SK-N-SH (cell line): ENCODE data around the gene NCOA4. TPM values are rescaled to one million over a fixed set of nuclear protein-coding genes. Genes with fewer than 3 reads are reported as not detected.

Experiments used
- CTCF ChIA-PET: fragments of 300-600, 350-600 bp; formaldehyde crosslinking; extraction: SDS; loops from one replicate; lab custom pipeline; 2021; lab: Yijun Ruan, JAX
- POLR2A ChIA-PET: fragments of 350-600 bp; sonication (Branson Sonifier 250); formaldehyde crosslinking; extraction: SDS; loops from one replicate; lab custom pipeline; 2020; ENCODE audit warnings: antibody characterized with exemption, inconsistent platforms; lab: Yijun Ruan, JAX
- DNase-seq: peaks from one replicate; pipeline ENCODE4 v3.0.0; 2012
- H2AFZ ChIP-seq: fragments of 200-600 bp; sonication (generic); 2 replicates; pipeline ENCODE4 v1.8.1; 2016; ENCODE audit warnings: antibody characterized with exemption, mild to moderate bottlenecking, low read depth
- H3F3A ChIP-seq: fragments of 200-600 bp; sonication (generic); replicated peaks from 2 replicates; pipeline ENCODE3; 2016; ENCODE audit warnings: antibody characterized with exemption, mild to moderate bottlenecking; ENCODE audit not compliant: insufficient read depth
- H3K27ac ChIP-seq, 2 experiments: fragments of 200-500 bp in 1 of 2; fragments of 200-600 bp in 1 of 2; sonication (Bioruptor generic) in 1 of 2; sonication (generic), shearing (Covaris generic) in 1 of 2; 2 replicates each; pipeline versions ENCODE4 v1.5.1 to v1.6.1; 2014 to 2016; ENCODE audit warnings: low read depth in 2 of 2, inconsistent platforms in 1 of 2, low read length in 1 of 2, mild to moderate bottlenecking in 1 of 2, mixed read lengths in 1 of 2
- H3K27me3 ChIP-seq: fragments of 200-600 bp; sonication (generic), shearing (Covaris generic); 2 replicates; pipeline ENCODE4 v1.6.1; 2016; ENCODE audit warnings: mixed run types; ENCODE audit not compliant: insufficient read depth
- H3K36me3 ChIP-seq, 2 experiments: fragments of 200-500 bp in 1 of 2; fragments of 200-600 bp in 1 of 2; sonication (Bioruptor generic) in 1 of 2; sonication (generic) in 1 of 2; replicated peaks in 1 of 2; 2 replicates each; pipeline versions ENCODE3 to v1.5.1; 2014 to 2016; ENCODE audit warnings: low read length in 1 of 2, mild to moderate bottlenecking in 1 of 2; ENCODE audit not compliant: insufficient read depth in 2 of 2, control insufficient read depth in 1 of 2
- H3K4me1 ChIP-seq, 2 experiments: fragments of 200-500 bp in 1 of 2; fragments of 200-600 bp in 1 of 2; sonication (Bioruptor generic) in 1 of 2; sonication (generic), shearing (Covaris generic) in 1 of 2; 2 replicates each; pipeline versions ENCODE4 v1.5.1 to v1.6.1; 2014 to 2016; ENCODE audit warnings: low read depth in 1 of 2, low read length in 1 of 2, mixed run types in 1 of 2; ENCODE audit not compliant: insufficient read depth in 2 of 2, control insufficient read depth in 1 of 2
- H3K4me2 ChIP-seq: fragments of 200-600 bp; sonication (generic), shearing (Covaris generic); 2 replicates; pipeline ENCODE4 v1.6.1; 2017; ENCODE audit warnings: mixed run types
- H3K4me3 ChIP-seq, 2 experiments: fragments of 200-500 bp in 1 of 2; fragments of 200-600 bp in 1 of 2; sonication (Bioruptor generic) in 1 of 2; sonication (generic), shearing (Covaris generic) in 1 of 2; 2 replicates each; pipeline versions ENCODE4 v1.5.1 to v1.8.1; 2014 to 2016; ENCODE audit warnings: low read depth in 2 of 2, inconsistent platforms in 1 of 2, low read length in 1 of 2, mild to moderate bottlenecking in 1 of 2, mixed read lengths in 1 of 2, moderate library complexity in 1 of 2
- H3K79me2 ChIP-seq: fragments of 200-600 bp; sonication (generic); 2 replicates; pipeline ENCODE4 v1.8.1; 2017; ENCODE audit warnings: mild to moderate bottlenecking; ENCODE audit not compliant: insufficient read depth
- H3K9ac ChIP-seq: fragments of 200-600 bp; sonication (generic); 2 replicates; pipeline ENCODE4 v1.6.1; 2017; ENCODE audit warnings: mixed run types
- H3K9me2 ChIP-seq: fragments of 200-600 bp; sonication (generic); 2 replicates; pipeline ENCODE4 v1.6.1; 2017; ENCODE audit warnings: mixed run types
- H3K9me3 ChIP-seq: fragments of 200-600 bp; sonication (generic); 2 replicates; pipeline ENCODE4 v1.6.1; 2017; ENCODE audit warnings: mixed run types, mild to moderate bottlenecking, moderate library complexity
- H4K20me1 ChIP-seq: fragments of 200-600 bp; sonication (generic); 2 replicates; pipeline ENCODE4 v1.6.1; 2017; ENCODE audit warnings: mild to moderate bottlenecking, mixed run types; ENCODE audit not compliant: insufficient read depth
- CHD2 ChIP-seq: fragments of 150-350 bp; IDR thresholded peaks from 2 replicates; pipeline ENCODE4 v1.6.1; 2018; ENCODE audit warnings: low read length; ENCODE audit not compliant: partially characterized antibody
- ELF1 ChIP-seq: IDR thresholded peaks from 2 replicates; pipeline ENCODE4 v1.4.0; 2012
- MXI1 ChIP-seq: IDR thresholded peaks from 2 replicates; pipeline ENCODE4 v1.6.1; 2012; ENCODE audit warnings: mild to moderate bottlenecking, low read depth, low read length, improper control_type of control experiment
- NFIC ChIP-seq: IDR thresholded peaks from 2 replicates; pipeline ENCODE4 v1.4.0; 2012; ENCODE audit warnings: borderline replicate concordance
- NRF1 ChIP-seq: IDR thresholded peaks from 2 replicates; pipeline ENCODE4 v1.6.1; 2012; ENCODE audit warnings: low read depth, mild to moderate bottlenecking, low read length
- RFX5 ChIP-seq: IDR thresholded peaks from 2 replicates; pipeline ENCODE4 v1.6.1; 2012; ENCODE audit warnings: mild to moderate bottlenecking, improper control_type of control experiment, low read length
- RXRA ChIP-seq: IDR thresholded peaks from 2 replicates; pipeline ENCODE4 v1.4.0; 2012; ENCODE audit warnings: low read depth, mild to moderate bottlenecking, borderline replicate concordance
- SIN3A ChIP-seq: IDR thresholded peaks from 2 replicates; pipeline ENCODE4 v1.6.1; 2012; ENCODE audit warnings: low read depth, mild to moderate bottlenecking, low read length, moderate library complexity, borderline replicate concordance
- TCF12 ChIP-seq: IDR thresholded peaks from 2 replicates; pipeline ENCODE4 v1.4.0; 2012
- WGBS: methylation state at CpG from one replicate; pipeline ENCODE4 v1.1.6; 2017; ENCODE audit warnings: low lambda C conversion rate; 5-methylcytosine and 5-hydroxymethylcytosine counted together
- polyA plus RNA-seq, 3 experiments: library from polyadenylated mRNA; depleted of rRNA; stranded (reverse); fragments of >200 nt; gene quantifications; 2 replicates each; pipeline ENCODE4 v1.2.3, GENCODE V29; 2012
- TF ChIP-seq, protein P1 (sequence below): IDR thresholded peaks from 2 replicates; pipeline ENCODE4 v1.6.1; 2012; ENCODE audit warnings: mild to moderate bottlenecking, low read depth, low read length, moderate library complexity
- TF ChIP-seq, protein P2 (sequence below): IDR thresholded peaks from 2 replicates; pipeline ENCODE4 v1.4.0; 2012; ENCODE audit warnings: low read depth
- TF ChIP-seq, protein P3 (sequence below): IDR thresholded peaks from 2 replicates; pipeline ENCODE4 v1.4.0; 2012; ENCODE audit warnings: low read depth, borderline replicate concordance
- TF ChIP-seq, protein P4 (sequence below): fragments of 200-600 bp; sonication (generic); IDR thresholded peaks from 2 replicates; pipeline ENCODE4 v1.6.1; 2017; ENCODE audit warnings: antibody characterized with exemption, mild to moderate bottlenecking, moderate library complexity

Gene NCOA4
- polyA plus RNA-seq, 1 of the 3 experiments (the other 2 are of a cell fraction) = 30.3 TPM

DNA sequence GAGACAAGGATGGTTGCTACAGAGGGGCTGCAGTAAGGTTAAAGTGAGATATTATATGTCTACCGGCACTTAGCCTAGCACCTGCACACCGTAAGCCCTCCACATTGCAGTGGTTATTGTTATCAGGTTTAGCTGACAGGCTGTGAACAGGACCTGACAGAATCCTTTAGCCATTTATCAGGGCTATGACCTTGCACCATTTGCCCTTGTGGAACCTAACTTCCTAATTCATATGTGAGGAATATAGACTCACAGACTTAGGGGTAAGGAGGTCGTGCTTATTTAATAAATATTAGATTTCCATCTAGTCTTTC lies 10.1 kb downstream of the NCOA4 start (continued):
- TF ChIP-seq, protein P1, sequence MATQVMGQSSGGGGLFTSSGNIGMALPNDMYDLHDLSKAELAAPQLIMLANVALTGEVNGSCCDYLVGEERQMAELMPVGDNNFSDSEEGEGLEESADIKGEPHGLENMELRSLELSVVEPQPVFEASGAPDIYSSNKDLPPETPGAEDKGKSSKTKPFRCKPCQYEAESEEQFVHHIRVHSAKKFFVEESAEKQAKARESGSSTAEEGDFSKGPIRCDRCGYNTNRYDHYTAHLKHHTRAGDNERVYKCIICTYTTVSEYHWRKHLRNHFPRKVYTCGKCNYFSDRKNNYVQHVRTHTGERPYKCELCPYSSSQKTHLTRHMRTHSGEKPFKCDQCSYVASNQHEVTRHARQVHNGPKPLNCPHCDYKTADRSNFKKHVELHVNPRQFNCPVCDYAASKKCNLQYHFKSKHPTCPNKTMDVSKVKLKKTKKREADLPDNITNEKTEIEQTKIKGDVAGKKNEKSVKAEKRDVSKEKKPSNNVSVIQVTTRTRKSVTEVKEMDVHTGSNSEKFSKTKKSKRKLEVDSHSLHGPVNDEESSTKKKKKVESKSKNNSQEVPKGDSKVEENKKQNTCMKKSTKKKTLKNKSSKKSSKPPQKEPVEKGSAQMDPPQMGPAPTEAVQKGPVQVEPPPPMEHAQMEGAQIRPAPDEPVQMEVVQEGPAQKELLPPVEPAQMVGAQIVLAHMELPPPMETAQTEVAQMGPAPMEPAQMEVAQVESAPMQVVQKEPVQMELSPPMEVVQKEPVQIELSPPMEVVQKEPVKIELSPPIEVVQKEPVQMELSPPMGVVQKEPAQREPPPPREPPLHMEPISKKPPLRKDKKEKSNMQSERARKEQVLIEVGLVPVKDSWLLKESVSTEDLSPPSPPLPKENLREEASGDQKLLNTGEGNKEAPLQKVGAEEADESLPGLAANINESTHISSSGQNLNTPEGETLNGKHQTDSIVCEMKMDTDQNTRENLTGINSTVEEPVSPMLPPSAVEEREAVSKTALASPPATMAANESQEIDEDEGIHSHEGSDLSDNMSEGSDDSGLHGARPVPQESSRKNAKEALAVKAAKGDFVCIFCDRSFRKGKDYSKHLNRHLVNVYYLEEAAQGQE = no peak
- TF ChIP-seq NRF1 = no peak
- no peak for TF ChIP-seq NFIC
- TF ChIP-seq SIN3A = no peak
- no peak for TF ChIP-seq TCF12
- no peak for TF ChIP-seq ELF1
- TF ChIP-seq RFX5 = no peak
- TF ChIP-seq, protein P2, sequence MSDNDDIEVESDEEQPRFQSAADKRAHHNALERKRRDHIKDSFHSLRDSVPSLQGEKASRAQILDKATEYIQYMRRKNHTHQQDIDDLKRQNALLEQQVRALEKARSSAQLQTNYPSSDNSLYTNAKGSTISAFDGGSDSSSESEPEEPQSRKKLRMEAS = no peak

DNA sequence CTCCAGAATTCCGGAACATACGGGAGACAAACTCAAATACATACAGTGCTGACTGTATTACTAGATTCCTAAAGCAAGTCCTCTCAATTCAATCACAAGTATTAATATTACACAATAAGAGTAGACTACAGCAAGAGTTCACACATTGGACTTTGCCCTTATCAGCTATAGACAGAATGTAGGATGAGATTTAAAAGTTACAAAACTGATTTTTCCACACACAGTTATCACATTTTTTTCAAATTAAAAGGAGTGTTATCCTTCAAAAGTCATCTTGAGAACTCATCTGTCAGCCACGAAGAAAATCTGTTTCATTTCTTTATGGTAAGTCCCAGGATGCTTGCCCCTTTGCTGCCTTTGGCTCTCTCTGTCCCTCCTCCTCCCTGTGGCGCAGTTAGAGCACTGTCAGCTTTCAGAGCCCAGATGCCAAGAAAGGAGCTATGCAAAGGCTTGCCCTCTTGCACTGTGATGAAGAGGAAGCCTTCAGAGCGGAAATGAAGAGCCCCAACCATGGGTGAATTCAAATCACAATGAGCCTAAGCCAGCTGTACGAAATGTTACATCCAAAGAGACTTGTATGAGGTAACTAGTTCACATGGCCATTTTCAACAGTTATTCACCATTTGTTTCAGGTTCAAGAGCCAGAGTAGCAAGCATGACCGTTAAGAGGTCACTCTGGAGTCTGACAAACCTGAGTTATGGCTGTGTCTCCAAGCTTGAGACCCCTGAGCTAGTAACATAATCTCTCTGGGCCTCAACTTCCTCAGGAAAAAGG lies 10.7 kb downstream of the NCOA4 start:
- Histone ChIP-seq H3K9ac (no peak overlapping the region), H4K20me1 (peaks cover 30% of the 10 kb centered on the region), H3F3A (peaks cover 14% of the 10 kb centered on the region), H3K27ac (no peak overlapping the region), H3K4me2 (0 out of 2 replicates have a peak overlapping the region, but pooled peaks have one; percentile 11), H3K4me3 (no peak overlapping the region), H3K9me2 (no peaks in the 10 kb centered on the region), H3K79me2 (peaks cover 93% of the 10 kb centered on the region), H3K36me3 (peaks cover 18 to 21% of the 10 kb centered on the region in 2 experiments), H3K9me3 (no peaks in the 10 kb centered on the region), H3K4me1 (peaks cover 8 to 22% of the 10 kb centered on the region in 2 experiments), H3K27me3 (no peaks in the 10 kb centered on the region), H2AFZ (no peak overlapping the region)
- CTCF ChIA-PET = interaction anchor here (0.6 to 4.1 kb wide), 5 partner anchors 9 to 772 kb away, joined by 3 to 24 read pairs (median 3); partner anchors contain the start of gene NCOA4
- WGBS = 84% methylated on average over 7 of the region's 7 CpGs
- POLR2A ChIA-PET = no interaction called here
- no peak for DNase-seq
- TF ChIP-seq RXRA = no peak
- no peak for TF ChIP-seq CHD2

DNA sequence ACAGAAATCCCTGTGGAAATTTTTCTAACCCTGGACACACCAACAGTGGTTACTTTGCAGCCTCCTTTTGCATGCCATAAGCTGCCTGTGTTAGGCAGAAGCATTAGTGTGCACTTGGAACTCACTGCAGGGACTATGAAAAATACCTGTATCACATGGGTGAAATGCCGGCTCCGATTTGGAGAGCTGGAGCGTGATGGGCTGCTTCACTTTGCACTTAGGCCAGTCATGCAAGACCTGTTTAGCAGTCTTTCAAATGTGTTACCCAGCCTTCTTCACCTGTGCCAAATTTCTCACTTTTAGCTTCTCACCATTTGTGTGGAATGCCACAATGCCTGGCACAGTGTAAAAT lies 11.3 kb downstream of the NCOA4 start:
- no peak overlapping the region for H2AFZ ChIP-seq
- ChIA-PET POLR2A (no interaction called here), CTCF (interaction anchor here (0.6 to 4.1 kb wide), 5 partner anchors 10 to 771 kb away, joined by 3 to 24 read pairs (median 3); partner anchors contain the start of gene NCOA4)
- H3K9me2 ChIP-seq = no peaks in the 10 kb centered on the region
- H3K4me1 ChIP-seq = peaks cover 8 to 22% of the 10 kb centered on the region in 2 experiments
- peak overlapping the region in 1 of 2 experiments; percentile 5; a peak in 1 of 4 replicates for H3K27ac ChIP-seq
- H3K9ac ChIP-seq = no peak overlapping the region
- H3K9me3 ChIP-seq = no peaks in the 10 kb centered on the region
- peaks cover 22 to 27% of the 10 kb centered on the region in 2 experiments for H3K36me3 ChIP-seq
- H3K4me2 ChIP-seq = 0 out of 2 replicates have a peak overlapping the region, but pooled peaks have one; percentile 11
- H3K4me3 ChIP-seq = no peak overlapping the region
- no peaks in the 10 kb centered on the region for H3K27me3 ChIP-seq
- H3K79me2 ChIP-seq = peaks cover 93% of the 10 kb centered on the region
- WGBS = 91% methylated on average over 3 of the region's 3 CpGs
- H3F3A ChIP-seq = peaks cover 16% of the 10 kb centered on the region
- no peak for DNase-seq
- peaks cover 30% of the 10 kb centered on the region for H4K20me1 ChIP-seq
- TF ChIP-seq, protein P1 = no peak
- TF ChIP-seq, protein P3, sequence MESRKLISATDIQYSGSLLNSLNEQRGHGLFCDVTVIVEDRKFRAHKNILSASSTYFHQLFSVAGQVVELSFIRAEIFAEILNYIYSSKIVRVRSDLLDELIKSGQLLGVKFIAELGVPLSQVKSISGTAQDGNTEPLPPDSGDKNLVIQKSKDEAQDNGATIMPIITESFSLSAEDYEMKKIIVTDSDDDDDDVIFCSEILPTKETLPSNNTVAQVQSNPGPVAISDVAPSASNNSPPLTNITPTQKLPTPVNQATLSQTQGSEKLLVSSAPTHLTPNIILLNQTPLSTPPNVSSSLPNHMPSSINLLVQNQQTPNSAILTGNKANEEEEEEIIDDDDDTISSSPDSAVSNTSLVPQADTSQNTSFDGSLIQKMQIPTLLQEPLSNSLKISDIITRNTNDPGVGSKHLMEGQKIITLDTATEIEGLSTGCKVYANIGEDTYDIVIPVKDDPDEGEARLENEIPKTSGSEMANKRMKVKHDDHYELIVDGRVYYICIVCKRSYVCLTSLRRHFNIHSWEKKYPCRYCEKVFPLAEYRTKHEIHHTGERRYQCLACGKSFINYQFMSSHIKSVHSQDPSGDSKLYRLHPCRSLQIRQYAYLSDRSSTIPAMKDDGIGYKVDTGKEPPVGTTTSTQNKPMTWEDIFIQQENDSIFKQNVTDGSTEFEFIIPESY = no peak
- TF ChIP-seq, protein P4, sequence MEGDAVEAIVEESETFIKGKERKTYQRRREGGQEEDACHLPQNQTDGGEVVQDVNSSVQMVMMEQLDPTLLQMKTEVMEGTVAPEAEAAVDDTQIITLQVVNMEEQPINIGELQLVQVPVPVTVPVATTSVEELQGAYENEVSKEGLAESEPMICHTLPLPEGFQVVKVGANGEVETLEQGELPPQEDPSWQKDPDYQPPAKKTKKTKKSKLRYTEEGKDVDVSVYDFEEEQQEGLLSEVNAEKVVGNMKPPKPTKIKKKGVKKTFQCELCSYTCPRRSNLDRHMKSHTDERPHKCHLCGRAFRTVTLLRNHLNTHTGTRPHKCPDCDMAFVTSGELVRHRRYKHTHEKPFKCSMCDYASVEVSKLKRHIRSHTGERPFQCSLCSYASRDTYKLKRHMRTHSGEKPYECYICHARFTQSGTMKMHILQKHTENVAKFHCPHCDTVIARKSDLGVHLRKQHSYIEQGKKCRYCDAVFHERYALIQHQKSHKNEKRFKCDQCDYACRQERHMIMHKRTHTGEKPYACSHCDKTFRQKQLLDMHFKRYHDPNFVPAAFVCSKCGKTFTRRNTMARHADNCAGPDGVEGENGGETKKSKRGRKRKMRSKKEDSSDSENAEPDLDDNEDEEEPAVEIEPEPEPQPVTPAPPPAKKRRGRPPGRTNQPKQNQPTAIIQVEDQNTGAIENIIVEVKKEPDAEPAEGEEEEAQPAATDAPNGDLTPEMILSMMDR = no peak
- TF ChIP-seq MXI1 = no peak
